HG03139 (cell line): ENCODE results near the gene LTV1.
"Not testable (repeated sequence)": the region's sequence is repeated elsewhere in the genome, so short reads cannot be mapped to it uniquely, and the experiment has no call there.

Experiments used
- ATAC-seq: cut with Tn5 transposase; IDR thresholded peaks from one replicate; pipeline ENCODE4 v1.9.1; 2021; ENCODE audit not compliant: unreplicated experiment

LTV1 gene, protein sequence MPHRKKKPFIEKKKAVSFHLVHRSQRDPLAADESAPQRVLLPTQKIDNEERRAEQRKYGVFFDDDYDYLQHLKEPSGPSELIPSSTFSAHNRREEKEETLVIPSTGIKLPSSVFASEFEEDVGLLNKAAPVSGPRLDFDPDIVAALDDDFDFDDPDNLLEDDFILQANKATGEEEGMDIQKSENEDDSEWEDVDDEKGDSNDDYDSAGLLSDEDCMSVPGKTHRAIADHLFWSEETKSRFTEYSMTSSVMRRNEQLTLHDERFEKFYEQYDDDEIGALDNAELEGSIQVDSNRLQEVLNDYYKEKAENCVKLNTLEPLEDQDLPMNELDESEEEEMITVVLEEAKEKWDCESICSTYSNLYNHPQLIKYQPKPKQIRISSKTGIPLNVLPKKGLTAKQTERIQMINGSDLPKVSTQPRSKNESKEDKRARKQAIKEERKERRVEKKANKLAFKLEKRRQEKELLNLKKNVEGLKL

DNA sequence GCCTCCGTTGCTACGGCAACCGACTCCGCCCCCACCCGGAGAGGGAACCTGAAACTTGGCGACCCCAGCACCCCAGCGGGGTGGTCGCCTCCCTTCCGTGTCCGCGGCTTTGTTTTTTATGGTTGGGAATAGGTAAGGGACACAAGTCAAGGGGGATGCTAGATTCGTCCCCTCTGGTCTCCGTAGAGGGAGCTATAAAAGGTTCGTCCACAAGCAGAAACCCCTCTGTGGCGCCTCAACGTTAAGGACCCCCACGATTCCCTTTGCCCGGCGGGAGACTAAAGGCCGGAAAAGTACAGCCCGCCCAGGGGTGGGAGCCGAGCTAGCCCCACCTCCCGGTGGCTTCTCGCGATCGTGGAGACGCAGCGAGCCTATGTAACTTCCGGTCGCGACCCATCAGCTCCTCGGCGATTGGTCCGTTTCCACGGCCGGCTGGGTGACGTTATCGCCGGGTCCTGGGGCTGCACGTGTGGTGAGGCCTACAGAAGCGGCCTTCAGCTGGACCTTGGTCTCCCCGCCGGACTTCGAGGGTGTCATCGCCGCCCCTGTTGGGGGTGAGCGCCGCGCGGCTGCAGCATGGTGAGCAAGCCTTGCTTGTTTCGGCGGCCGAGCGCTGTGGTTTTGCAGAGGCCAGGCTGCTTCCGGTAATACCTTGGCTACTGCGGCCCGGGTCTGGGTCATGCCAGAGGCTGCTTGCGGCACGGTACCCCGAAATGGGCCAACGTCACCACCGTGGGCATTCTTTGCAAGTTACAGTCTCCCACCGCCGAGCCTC lies at the start of gene LTV1:
Gene LTV1, plus strand, starts transcription at position 437 of the 775 bp plus-strand sequence. Its CDS starts 140 bp downstream, at position 577.
- peak; percentile 100 for ATAC-seq

- not testable (repeated sequence) for ATAC-seq
These were observed 46.6 kb upstream of the LTV1 start for GRCh38 chr6:143796551-143796950.

DNA sequence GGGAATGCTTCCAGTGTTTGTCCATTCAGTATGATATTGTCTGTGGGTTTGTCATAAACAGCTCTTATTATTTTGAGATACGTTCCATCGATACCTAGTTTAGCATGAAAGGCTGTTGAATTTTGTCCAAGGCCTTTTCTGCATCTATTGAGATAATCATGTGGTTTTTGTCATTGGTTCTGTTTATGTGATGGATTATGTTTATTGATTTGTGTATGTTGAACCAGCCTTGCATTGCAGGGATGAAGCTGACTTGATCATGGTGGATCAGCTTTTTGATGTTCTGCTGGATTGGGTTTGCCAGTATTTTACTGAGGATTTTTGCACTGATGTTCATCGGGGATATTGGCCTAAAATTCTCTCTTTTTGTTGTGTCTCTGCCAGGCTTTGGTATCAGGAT lies 44.7 kb upstream of the LTV1 start:
- not testable (repeated sequence) for ATAC-seq

DNA sequence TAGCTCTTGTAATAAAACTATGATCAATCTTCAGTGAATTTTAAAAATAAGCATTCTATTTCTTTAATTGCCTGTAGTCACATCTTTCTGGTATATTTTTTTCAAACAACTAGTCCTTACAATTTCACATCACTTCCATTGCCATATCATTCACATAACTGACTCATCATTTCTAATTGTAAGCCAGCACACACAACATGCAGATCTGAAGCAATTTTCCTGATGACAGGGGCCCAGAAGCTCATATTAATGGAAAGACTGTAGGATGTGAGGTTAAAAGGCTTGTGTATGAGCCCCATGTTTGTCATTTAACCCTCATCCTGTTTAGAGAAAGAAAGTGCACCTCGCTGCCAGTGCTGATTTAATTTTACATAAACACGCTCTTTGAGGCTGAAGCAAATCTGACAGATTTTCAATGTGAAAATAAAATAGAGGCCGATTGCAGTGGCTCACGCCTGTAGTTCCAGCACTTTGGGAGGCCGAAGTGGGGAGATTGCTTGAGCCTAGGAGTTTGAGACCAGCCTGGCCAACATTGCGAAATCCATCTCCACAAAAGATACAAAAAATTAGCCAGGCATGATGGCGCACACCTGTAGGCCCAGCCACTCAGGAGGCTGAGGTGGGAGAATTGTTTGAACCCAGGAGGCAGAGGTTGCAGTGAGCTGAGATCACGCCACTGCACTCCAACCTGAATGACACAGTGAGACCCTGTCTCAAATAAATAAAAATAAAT lies 40.1 kb upstream of the LTV1 start:
- ATAC-seq: no peak

GRCh38 chr6:143803769-143804568 lies 39.2 kb upstream of the LTV1 start:
- no peak for ATAC-seq

- no peak for ATAC-seq
These were observed 38.3 kb upstream of the LTV1 start for GRCh38 chr6:143804835-143805239.

- ATAC-seq: no peak
These were observed 36.6 kb upstream of the LTV1 start for GRCh38 chr6:143806282-143807102.

- no peak for ATAC-seq
These were observed 35.9 kb upstream of the LTV1 start for GRCh38 chr6:143807103-143807772.

- ATAC-seq: no peak
These were observed 32.4 kb upstream of the LTV1 start for GRCh38 chr6:143810745-143811144.

DNA sequence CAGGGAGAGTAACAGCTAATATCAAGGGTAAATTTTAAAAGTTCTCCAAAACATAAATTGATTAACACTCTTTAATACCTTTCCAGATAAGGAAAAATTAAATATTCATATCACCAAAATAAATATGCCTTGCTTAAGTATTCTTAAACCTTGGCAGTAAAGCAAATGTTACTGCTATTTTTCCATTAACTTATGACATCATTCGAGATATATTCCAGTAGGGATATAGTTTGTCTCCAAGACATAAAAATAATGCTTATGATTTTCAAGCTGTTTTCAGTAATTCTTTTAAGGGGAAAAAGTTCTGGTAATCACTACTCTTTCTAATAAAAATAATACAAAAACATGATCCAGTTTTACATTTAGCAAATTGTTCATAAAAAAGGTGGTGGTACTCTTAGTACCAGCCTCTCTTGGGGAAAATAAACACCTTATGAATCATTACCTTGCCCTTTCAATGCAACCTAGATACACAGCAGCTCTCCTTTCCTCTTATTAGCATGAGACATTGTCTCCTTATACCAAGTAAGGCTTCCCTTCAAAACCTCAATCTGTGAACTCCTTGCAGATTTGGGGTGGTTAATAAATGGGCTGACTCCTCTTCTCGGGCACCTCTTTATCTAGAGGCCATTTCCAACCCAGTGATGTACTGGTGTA lies 31.5 kb upstream of the LTV1 start:
- ATAC-seq: no peak

GRCh38 chr6:143817621-143818020 lies 25.5 kb upstream of the LTV1 start:
- ATAC-seq: no peak

- ATAC-seq: no peak
These were observed 21.8 kb upstream of the LTV1 start for GRCh38 chr6:143821359-143821758.

DNA sequence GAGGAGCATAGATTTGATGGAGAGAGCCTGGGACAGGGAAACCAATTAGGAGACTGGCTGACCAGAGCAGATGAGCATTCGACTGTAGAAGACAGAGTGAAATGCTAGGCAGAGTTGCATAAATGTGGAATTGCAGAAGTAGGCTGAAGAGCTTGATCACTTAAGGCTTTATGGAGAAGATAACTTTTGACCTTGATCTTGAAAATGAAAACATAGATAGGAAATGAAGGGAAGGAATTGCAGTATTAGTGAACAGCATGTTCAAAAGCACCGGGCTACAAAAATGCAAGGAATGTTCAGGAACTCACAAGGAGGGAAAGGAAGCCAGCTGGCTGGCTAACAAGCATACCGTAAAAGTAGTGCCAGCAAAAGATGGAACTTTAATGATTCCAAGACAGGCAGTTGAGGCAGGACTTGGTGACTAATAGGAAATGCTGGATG lies 20.5 kb upstream of the LTV1 start:
- ATAC-seq: no peak

DNA sequence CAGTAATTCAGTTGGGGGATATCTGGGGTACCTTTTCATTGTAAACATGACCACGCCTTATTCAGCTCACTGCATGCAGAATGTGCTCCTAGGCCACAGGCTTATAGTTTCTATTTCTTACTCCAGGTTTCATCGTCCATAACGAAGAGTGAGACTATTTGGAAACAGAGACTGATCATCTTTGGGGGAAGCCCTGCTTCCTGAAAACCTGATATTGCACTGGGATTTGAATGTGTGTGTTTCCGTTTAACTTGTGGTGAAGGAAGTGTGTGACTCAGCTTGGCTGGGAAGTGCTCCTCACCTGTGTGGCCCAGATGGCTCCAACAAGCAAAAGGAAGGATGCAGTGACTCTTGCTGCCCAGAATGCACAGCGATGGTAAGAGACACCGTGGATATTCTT lies 19.6 kb upstream of the LTV1 start:
- ATAC-seq: no peak

DNA sequence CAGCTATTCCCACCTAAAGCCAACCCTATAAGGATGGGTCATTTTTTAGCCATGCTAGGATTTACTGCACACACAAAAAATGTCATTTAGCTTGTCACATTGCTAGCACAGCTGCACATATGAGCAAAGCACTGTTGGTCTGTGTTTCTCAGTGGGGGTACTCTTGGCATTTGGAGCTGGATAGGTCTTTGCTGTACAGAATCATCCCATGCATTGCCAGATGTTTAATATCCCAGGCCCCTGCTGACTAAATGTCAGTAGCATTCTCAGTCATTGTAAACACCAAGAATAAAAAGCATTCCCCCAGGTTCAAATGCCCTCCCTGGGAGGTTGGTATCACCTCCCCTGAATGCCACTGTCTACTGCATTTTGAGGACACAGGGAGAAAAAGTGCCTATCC lies 14.6 kb upstream of the LTV1 start:
- no peak for ATAC-seq

DNA sequence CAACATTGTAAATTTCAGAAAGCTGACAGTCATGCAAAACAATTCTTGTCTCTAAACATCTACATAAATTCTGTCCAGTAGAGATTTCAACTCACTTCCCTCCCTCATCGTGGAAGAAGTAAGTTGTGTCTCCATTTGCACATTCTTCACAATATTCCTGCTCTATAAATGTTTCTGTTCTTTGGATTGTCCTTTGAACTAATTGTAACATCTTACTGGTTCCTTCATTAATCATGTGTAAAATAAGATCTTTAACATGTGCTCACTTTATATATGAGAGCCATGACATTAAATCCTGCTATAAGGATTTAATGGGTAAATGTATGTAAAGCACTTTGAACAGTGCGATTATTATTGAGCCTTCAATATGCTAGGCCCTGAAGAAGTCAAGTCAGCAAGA lies 7.0 kb upstream of the LTV1 start:
- no peak for ATAC-seq

DNA sequence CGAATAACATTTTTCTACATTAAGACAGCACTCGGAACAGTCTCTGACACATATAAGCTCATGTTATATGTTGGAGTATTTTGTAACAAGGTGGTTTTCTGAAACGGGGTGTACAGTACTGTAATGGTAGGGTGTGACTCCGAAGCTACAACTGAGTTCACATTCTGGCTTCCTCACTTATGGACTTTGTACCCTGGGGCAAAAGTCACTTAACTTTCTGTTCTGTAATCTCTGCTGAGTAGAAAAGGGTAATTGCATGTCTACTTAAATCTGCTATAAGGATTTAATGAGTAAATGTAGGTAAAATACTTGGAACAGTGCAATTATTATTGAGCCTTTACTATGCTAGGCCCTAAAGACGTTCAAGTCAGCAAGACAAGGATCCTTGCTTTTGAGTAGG lies 4.7 kb upstream of the LTV1 start:
- no peak for ATAC-seq

DNA sequence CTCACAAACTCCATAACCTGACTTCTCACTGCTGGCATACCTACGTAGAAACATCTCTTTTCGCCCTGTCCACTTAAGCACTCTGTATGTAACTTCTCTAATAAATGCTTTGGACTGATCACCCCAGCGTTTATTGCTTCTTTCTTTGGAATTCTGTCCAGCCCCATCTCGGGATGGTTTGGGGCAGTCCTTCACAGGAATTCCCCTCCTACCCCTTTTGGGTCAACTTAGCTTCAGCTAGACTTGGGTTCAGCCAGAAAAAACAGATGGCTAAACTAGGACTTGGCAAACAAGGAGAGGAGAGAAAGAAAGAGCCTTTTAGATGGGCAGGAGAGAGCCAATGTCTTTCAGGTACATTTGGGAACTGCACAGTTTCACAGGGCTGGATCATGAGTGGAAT lies 3.9 kb upstream of the LTV1 start:
- ATAC-seq: no peak
